HepG2 (cell line): ENCODE data around the gene MAN1A1. TPM values are rescaled to one million over a fixed set of nuclear protein-coding genes. Genes with fewer than 3 reads are reported as not detected.
A peak's percentile ranks its signal among the peaks of the same experiment; 100 is the strongest.

Source experiments
- E2F1 ChIP-seq: sonication (generic); formaldehyde crosslinking; IDR thresholded peaks from 2 replicates; pipeline ENCODE4 v1.5.0; 2020; ENCODE audit warnings: missing genetic modification reagents
- ERF ChIP-seq: IDR thresholded peaks from 2 replicates; pipeline ENCODE4 v1.6.1; 2018; ENCODE audit warnings: missing biosample characterization, missing genetic modification reagents
- FOXA1 ChIP-seq, 2 experiments: fragments of 450-650 bp in 1 of 2; sonication (generic) in 1 of 2; formaldehyde crosslinking in 1 of 2; IDR thresholded peaks; 2 replicates each; pipeline versions ENCODE4 v1.4.0 to v1.6.1; 2016 to 2020; ENCODE audit warnings: missing genetic modification reagents in 1 of 2
- FOXC1 ChIP-seq: sonication (generic); formaldehyde crosslinking; IDR thresholded peaks from 2 replicates; pipeline ENCODE4 v1.8.0; 2022; ENCODE audit warnings: mild to moderate bottlenecking, missing genetic modification reagents, borderline replicate concordance
- GTF3A ChIP-seq: sonication (generic); formaldehyde crosslinking; conservative IDR thresholded peaks from 2 replicates; pipeline ENCODE4 v1.4.0; 2020; ENCODE audit warnings: mild to moderate bottlenecking, missing genetic modification reagents
- HNRNPUL1 ChIP-seq: fragments of 200-400 bp; formaldehyde crosslinking; IDR thresholded peaks from 2 replicates; pipeline ENCODE4 v1.6.1; 2017; ENCODE audit warnings: low read depth, mild to moderate bottlenecking, low read length, moderate library complexity
- NR2F6 ChIP-seq, 2 experiments: IDR thresholded peaks; 2 replicates each; pipeline ENCODE4 v1.6.1; 2016; ENCODE audit warnings: antibody characterized with exemption in 1 of 2, mild to moderate bottlenecking in 1 of 2
- POLR2AphosphoS2 ChIP-seq: IDR thresholded peaks from 2 replicates; pipeline ENCODE4 v1.6.1; 2011; ENCODE audit warnings: low read depth, low read length, improper control_type of control experiment
- RBM39 ChIP-seq: fragments of 200-400 bp; formaldehyde crosslinking; IDR thresholded peaks from one replicate; pipeline ENCODE4 v1.6.1; 2018; ENCODE audit warnings: antibody characterized with exemption, mild to moderate bottlenecking, low read depth, low read length; ENCODE audit not compliant: poor library complexity, severe bottlenecking
- RFX3 ChIP-seq: IDR thresholded peaks from 2 replicates; pipeline ENCODE4 v1.6.1; 2016; ENCODE audit warnings: missing biosample characterization, missing genetic modification reagents
- SALL1 ChIP-seq: sonication (generic); formaldehyde crosslinking; IDR thresholded peaks from 2 replicates; pipeline ENCODE4 v1.8.0; 2022; ENCODE audit warnings: mild to moderate bottlenecking, missing genetic modification reagents
- SRY ChIP-seq: sonication (generic); formaldehyde crosslinking; IDR thresholded peaks from 2 replicates; pipeline ENCODE4 v1.8.0; 2022; ENCODE audit warnings: mild to moderate bottlenecking, missing genetic modification reagents
- ZFP82 ChIP-seq: sonication (generic); formaldehyde crosslinking; IDR thresholded peaks from 2 replicates; pipeline ENCODE4 v1.5.1; 2020; ENCODE audit warnings: mild to moderate bottlenecking, missing genetic modification reagents, borderline replicate concordance
- ZFY ChIP-seq: sonication (generic); formaldehyde crosslinking; IDR thresholded peaks from 2 replicates; pipeline ENCODE4 v1.4.0; 2020; ENCODE audit warnings: missing genetic modification reagents
- ZGPAT ChIP-seq: IDR thresholded peaks from 2 replicates; pipeline ENCODE4 v1.6.1; 2016; ENCODE audit warnings: mild to moderate bottlenecking
- ZMYM4 ChIP-seq: sonication (generic); formaldehyde crosslinking; IDR thresholded peaks from 2 replicates; pipeline ENCODE4 v1.8.1; 2023; ENCODE audit warnings: mild to moderate bottlenecking, missing genetic modification reagents
- ZNF343 ChIP-seq: sonication (generic); formaldehyde crosslinking; IDR thresholded peaks from 2 replicates; pipeline ENCODE4 v1.4.0; 2020; ENCODE audit warnings: mild to moderate bottlenecking, missing genetic modification reagents
- ZNF362 ChIP-seq: sonication (generic); formaldehyde crosslinking; IDR thresholded peaks from 2 replicates; pipeline ENCODE4 v1.4.0; 2020; ENCODE audit warnings: missing genetic modification reagents, mild to moderate bottlenecking, borderline replicate concordance
- ZNF431 ChIP-seq: sonication (generic); formaldehyde crosslinking; IDR thresholded peaks from 2 replicates; pipeline ENCODE4 v1.9.0; 2022; ENCODE audit warnings: missing genetic modification reagents, low read depth, mild to moderate bottlenecking, borderline replicate concordance
- ZNF44 ChIP-seq: sonication (generic); formaldehyde crosslinking; IDR thresholded peaks from 2 replicates; pipeline ENCODE4 v1.5.1; 2020; ENCODE audit warnings: mild to moderate bottlenecking, missing genetic modification reagents
- ZNF460 ChIP-seq: sonication (generic); formaldehyde crosslinking; IDR thresholded peaks from 2 replicates; pipeline ENCODE4 v1.5.1; 2020; ENCODE audit warnings: missing genetic modification reagents, mild to moderate bottlenecking, borderline replicate concordance
- ZNF543 ChIP-seq: sonication (generic); formaldehyde crosslinking; IDR thresholded peaks from 2 replicates; pipeline ENCODE4 v1.4.0; 2020; ENCODE audit warnings: mild to moderate bottlenecking, missing genetic modification reagents
- ZNF720 ChIP-seq: sonication (generic); formaldehyde crosslinking; IDR thresholded peaks from 2 replicates; pipeline ENCODE4 v1.4.0; 2020; ENCODE audit warnings: missing genetic modification reagents
- ZNF746 ChIP-seq: sonication (generic); formaldehyde crosslinking; IDR thresholded peaks from 2 replicates; pipeline ENCODE4 v1.8.0; 2022; ENCODE audit warnings: mild to moderate bottlenecking, missing genetic modification reagents
- ZNF761 ChIP-seq: sonication (generic); formaldehyde crosslinking; conservative IDR thresholded peaks from 2 replicates; pipeline ENCODE4 v1.4.0; 2020; ENCODE audit warnings: mild to moderate bottlenecking, missing genetic modification reagents
- polyA plus RNA-seq, 8 experiments: library from polyadenylated mRNA; depleted of rRNA in 3 of 8; stranded (reverse) in 7 of 8; unstranded in 1 of 8; fragments of >200 nt; fragmentation: Illumina TruSeq in 4 of 8; extraction: Trizol in 4 of 8; gene quantifications; 2 replicates each; pipeline versions ENCODE4 v1.2.1 to v1.2.3, GENCODE V29; 2011 to 2016; ENCODE audit warnings: low read depth in 4 of 8, missing spikeins in 1 of 8, mixed read lengths in 1 of 8; ENCODE audit not compliant: insufficient read depth in 1 of 8
- total RNA-seq, 5 experiments: library from RNA; depleted of rRNA; stranded (reverse); fragments of >200 nt; fragmentation: Illumina TruSeq; extraction: Trizol; gene quantifications; 2 replicates each; pipeline ENCODE4 v1.2.3, GENCODE V29; 2016; ENCODE audit warnings: low read depth in 1 of 5

Gene MAN1A1
- total and polyA plus RNA-seq, 2 of the 13 experiments (the other 11 are each of a cell fraction or from before 2014, with no cell fraction given), result 156 to 236 TPM

GRCh38 chr6:119347466-119348095 is 2.0 kb downstream of the MAN1A1 start (continued):
- TF ChIP-seq ZNF362 (CRISPR knock-in tag), result peak; percentile 49; the same call in 1 of the 2 replicates
- TF ChIP-seq ZNF431 (CRISPR knock-in tag), result peak; percentile 40; the same call in 1 of the 2 replicates
- no peak for TF ChIP-seq FOXC1 (CRISPR knock-in tag)
- TF ChIP-seq ZFY, result no peak
- TF ChIP-seq ERF (CRISPR knock-in tag), result peak; percentile 81
- TF ChIP-seq SRY (CRISPR knock-in tag), result no peak; the same call in 1 of the 2 replicates
- no peak for TF ChIP-seq RBM39
- TF ChIP-seq GTF3A (CRISPR knock-in tag), result no peak
- peak; percentile 69 for TF ChIP-seq ZFP82
- no peak for TF ChIP-seq HNRNPUL1
- TF ChIP-seq ZMYM4 (CRISPR knock-in tag), result peak; percentile 59
- TF ChIP-seq ZNF746 (CRISPR knock-in tag), result no peak
- TF ChIP-seq ZNF44 (CRISPR knock-in tag), result no peak
- TF ChIP-seq FOXA1 (IDR thresholded peaks at IDR 0.05), result peak; percentile 77
- TF ChIP-seq FOXA1 (CRISPR knock-in tag; IDR thresholded peaks at IDR 0.05), result peak; percentile 99
- TF ChIP-seq SALL1 (CRISPR knock-in tag), result peak; percentile 83
- TF ChIP-seq POLR2AphosphoS2, result peak; percentile 65; the same call in 1 of the 2 replicates
- TF ChIP-seq ZNF720, result no peak
- TF ChIP-seq E2F1 (CRISPR knock-in tag), result no peak
- TF ChIP-seq ZNF460 (CRISPR knock-in tag), result peak; percentile 22; the same call in 1 of the 2 replicates
- peak; percentile 69; the same call in 1 of the 2 replicates for TF ChIP-seq NR2F6 (IDR thresholded peaks at IDR 0.05)
- peak; percentile 87 for TF ChIP-seq NR2F6 (CRISPR knock-in tag; IDR thresholded peaks at IDR 0.05)
- TF ChIP-seq ZNF543 (CRISPR knock-in tag), result peak; percentile 41
- TF ChIP-seq ZNF761 (CRISPR knock-in tag), result no peak
- TF ChIP-seq ZNF343 (CRISPR knock-in tag), result 0 out of 2 replicates have a peak, but pooled peaks have one; percentile 36
- TF ChIP-seq RFX3 (CRISPR knock-in tag), result peak; percentile 39
- TF ChIP-seq ZGPAT, result peak; percentile 83
